Caki2 (cell line): ENCODE results near the gene ZNF225. TPM values are rescaled to one million over a fixed set of nuclear protein-coding genes. Genes with fewer than 3 reads are reported as not detected.
"Not testable (repeated sequence)": the region's sequence is repeated elsewhere in the genome, so short reads cannot be mapped to it uniquely, and the experiment has no call there.

Source experiments
- DNase-seq: peaks from one replicate; pipeline ENCODE4 v3.0.0-alpha.2; 2015; ENCODE audit warnings: low read depth
- in situ Hi-C: cut with HindIII; loops from 2 replicates; pipeline ENCODE4 v1.10.0; 2016; ENCODE audit warnings: low sequenced_read_pairs, low pct_unique_long_range_greater_than_20kb, mixed read lengths
- total RNA-seq: library from RNA; depleted of rRNA; stranded (reverse); fragments of >200 nt; shearing (Covaris generic); gene quantifications from 2 replicates; pipeline ENCODE4 v1.2.3, GENCODE V29; 2014; ENCODE audit warnings: low replicate concordance; rRNA removed

Gene ZNF225
- total RNA-seq, 1 experiment from 2014 or later, result 2.2 TPM

DNA sequence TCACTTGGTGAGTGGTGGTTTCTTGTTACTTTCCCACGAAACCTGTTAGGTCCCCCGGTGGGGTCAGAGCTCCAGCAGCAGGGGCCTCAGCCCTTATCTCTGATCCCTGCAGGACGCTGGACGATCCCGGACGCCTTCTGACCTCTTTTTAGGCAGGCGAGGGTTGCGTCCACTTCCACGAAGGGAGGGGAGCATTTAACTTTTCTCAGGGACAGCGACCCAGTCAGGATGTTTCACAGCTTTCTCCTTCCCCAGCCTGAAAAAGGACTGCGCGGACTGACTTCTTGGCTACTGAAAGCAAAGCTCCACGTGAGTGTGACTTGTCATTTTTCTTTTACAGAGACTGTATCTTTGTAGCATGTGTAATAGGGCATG is 28.8 kb downstream of the ZNF225 start:
- in situ Hi-C loops, result no loop called here
- peak; percentile 39 for DNase-seq

DNA sequence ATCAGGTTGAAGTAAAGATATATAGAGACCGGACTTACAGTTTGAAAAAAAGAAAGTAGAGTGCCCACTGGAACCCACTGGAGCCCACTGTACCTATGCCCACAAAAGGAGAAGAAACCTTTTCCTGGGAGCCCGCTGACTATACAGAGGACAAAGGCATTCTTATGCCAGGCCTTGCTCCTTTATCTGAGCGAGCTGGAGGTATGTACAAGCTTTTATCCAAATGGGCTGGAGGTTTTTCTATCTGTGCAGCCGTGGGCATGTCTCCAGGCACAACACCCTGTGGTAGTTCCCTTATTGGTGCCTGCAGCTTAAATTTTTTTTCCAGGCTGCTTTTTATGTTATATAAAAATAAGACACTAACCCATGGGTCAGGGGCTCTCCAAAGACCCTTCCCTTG is 36.6 kb downstream of the ZNF225 start:
- in situ Hi-C loops, result no loop called here
- no peak for DNase-seq

DNA sequence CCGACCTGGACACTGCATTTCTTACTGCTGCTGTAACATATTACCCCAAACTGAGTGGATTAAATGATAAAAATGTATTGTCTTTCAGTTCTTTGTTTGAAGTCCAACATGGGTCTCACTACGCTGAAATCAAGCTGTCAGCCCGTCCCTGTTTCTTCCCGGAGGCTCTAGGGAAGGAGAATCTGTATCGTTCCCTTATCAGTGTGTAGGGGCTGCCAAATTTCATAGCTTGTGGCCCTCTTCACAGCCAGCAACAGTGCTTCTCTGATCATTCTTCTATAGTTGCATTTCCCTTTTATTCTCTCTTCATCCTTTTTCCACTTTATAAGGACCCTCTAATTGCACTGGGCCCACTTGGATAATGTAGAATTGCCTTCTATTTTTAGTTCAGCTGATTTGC is 38.3 kb downstream of the ZNF225 start:
- DNase-seq, result no peak
- in situ Hi-C loops, result no loop called here

DNA sequence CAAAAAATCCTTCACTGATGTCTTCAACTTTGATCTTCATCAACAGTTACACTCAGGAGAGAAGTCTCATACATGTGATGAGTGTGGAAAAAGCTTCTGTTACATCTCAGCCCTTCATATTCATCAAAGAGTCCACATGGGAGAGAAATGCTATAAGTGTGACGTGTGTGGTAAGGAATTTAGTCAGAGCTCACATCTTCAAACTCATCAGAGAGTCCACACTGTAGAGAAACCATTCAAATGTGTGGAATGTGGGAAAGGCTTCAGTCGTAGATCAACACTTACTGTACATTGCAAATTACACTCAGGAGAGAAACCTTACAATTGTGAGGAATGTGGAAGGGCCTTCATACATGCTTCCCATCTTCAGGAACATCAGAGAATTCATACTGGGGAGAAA is 43.3 kb downstream of the ZNF225 start:
- DNase-seq, result peak; percentile 12
- in situ Hi-C loops, result no loop called here

DNA sequence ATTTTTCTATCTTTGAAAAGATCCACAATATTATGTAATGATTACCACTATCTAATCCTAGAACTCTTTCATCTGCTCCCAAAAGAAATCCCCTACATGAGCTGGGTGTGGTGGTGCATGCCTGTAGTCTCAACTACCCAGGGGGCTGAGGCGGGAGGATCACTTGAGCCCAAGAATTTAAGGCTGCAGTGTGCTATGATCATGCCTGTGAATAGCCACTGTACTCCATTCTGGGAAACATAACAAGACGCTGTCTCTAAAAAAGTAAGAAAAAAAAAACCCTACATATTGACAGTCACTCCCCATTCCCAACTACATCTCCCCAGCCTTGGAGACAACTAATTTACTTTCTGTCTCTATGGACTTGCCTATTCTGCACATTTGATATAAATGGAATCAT is 50.6 kb downstream of the ZNF225 start:
- in situ Hi-C loops, result no loop called here
- DNase-seq, result no peak

DNA sequence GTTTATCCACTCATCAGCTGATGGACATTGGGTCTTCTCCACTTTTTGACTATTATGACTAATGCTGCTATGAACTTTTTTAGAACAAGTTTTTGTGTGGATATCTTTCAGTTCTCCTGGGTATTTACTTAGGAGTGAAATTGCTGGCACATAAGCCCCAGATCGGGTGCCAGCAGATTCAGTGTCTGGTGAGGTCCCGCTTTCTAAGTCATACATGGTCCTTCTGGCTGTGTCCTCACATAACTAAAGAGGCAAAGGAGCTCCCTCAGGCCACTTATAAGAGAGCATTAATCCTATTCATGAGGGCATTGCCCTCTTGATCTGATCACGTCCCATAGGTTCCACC is 51.1 kb downstream of the ZNF225 start:
- in situ Hi-C loops, result no loop called here

DNA sequence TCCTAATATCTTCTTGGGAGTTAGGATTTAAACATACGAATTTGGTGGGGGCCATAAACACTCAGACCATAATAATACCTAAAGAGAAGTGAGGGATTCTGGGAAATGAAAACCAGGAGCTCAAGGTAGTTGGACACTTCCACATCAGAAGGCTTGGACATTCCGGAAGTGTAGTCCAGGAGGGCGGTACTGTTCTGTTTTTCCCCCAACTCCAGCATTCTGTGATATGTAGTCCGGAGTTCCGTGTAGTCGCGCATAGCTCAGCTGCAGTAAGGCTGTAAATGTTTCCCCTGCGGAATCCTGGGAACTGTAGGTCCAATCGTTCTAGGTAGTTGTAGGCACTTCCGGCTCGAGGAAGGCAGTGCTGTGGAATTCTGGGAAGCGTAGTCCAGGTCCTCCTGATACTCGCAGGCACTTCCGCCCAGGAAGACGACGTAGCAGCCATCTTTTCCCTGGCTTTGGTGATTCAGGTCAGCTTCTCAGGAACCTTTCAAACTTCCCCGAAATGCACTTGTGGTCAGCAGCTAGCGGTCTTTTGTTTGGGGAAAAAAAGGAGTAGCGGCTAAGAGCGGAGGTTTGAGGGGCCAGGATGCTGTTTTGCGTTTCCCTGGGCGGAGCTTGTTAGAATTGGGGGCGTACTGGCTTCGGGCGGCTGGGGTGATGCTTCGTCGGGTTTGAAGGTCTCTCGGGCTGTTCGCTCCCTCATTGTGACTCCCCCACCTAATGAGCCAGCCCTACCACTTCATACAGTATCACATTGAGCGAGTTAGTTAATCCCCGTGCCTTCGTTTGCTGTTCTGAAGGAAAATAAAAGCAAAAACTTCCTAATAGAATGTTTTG is 51.7 kb downstream of the ZNF225 start, which contains the start of gene ZNF226:
Gene ZNF226 (plus strand): TSS at position 428 of the 840 bp plus-strand sequence. CDS start 4,981 bp downstream, outside the sequence.
- DNase-seq, result peak; percentile 98
- in situ Hi-C loops, result no loop called here

More for the DNA sequence above, 51.1 kb downstream of the ZNF225 start:
- no peak for DNase-seq

DNA sequence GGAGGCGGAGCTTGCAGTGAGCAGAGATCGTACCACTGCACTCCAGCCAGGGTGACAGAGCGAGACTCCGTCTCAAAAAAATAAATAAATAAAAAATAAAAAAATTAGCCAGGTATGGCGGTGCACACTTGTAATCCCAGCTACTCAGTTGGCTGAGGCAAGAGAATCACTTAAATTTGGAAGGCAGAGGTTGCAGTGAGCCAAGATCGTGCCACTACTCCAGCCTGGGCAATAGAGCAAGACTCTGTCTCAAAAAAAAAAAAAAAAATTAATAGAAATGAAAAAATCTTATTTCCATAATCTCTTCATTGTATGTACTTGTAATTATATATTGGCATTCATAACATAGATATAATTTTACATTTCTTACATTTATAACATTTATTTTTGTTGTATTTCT is 57.5 kb downstream of the ZNF225 start:
- in situ Hi-C loops, DNase-seq: not testable (repeated sequence)

DNA sequence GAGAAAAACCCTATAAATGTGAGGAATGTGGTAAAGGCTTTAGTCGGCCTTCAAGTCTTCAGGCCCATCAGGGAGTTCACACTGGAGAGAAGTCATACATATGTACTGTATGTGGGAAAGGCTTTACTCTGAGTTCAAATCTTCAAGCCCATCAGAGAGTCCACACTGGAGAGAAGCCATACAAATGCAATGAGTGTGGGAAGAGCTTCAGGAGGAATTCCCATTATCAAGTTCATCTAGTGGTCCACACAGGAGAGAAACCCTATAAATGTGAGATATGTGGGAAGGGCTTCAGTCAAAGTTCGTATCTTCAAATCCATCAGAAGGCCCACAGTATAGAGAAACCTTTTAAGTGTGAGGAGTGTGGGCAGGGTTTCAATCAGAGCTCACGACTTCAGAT is 63.4 kb downstream of the ZNF225 start:
- DNase-seq, result peak; percentile 22
- in situ Hi-C loops, result no loop called here

DNA sequence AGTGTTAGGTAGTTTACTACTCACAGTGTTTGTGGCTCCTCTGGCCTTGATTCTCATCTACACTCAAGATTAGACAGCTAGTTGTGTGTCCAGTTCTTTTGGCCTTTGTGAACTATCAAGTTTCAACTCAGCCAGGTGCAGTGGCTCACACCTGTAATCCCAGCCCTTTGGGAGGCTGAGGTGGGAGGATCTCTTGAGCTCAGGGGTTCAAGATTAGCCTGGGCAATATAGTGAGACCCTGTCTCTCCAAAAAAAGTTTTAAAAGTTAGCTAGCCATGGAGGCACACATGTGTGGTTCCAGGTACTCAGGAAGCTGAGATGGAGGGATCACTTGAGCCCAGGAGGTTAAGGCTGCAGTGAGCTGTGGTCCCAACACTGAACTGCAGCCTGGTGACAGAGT is 67.8 kb downstream of the ZNF225 start:
- in situ Hi-C loops, result no loop called here
- no peak for DNase-seq

DNA sequence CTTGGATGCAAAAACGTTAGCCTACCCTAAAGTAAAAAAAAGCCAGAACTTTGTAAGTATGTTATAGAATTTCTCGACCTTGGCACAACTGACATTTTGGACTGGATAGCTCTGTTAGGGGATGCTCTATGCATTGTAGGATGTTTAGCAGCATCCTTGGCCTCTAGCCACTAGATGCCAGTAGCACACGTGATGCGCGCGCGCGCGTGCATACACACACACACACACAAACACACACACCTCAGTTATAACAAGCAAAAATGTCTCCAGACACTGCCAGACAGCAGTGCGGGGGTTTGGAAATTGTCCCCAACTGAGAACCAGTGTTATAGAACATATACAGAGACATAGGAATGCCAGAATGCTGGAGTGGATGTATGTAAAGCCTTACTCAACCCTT is 68.9 kb downstream of the ZNF225 start:
- DNase-seq, result no peak
- in situ Hi-C loops, result no loop called here

Other genes with a start within 250 kb of the ZNF225 start
- not detected in 2 replicates for gene ZNF404, start 229.4 kb upstream of the ZNF225 start, total RNA-seq
- gene ZNF45, start 178.1 kb upstream of the ZNF225 start, total RNA-seq, result 25.6 and 31.6 TPM in 2 replicates
- 2.7 and 20.4 TPM in 2 replicates for gene ZNF221, start 162.2 kb upstream of the ZNF225 start, total RNA-seq
- gene ZNF155, start 129.2 kb upstream of the ZNF225 start, total RNA-seq, result 10.3 and 13.5 TPM in 2 replicates
- 4.8 and 6.9 TPM in 2 replicates for gene ZNF230, start 110.4 kb upstream of the ZNF225 start, total RNA-seq
- 8.2 and 9.8 TPM in 2 replicates for gene ZNF222, start 88.0 kb upstream of the ZNF225 start, total RNA-seq
- gene ZNF223, start 61.4 kb upstream of the ZNF225 start, total RNA-seq, result 3.2 and 17.8 TPM in 2 replicates
- 0.58 and 1.4 TPM in 2 replicates for gene ZNF284, start 41.2 kb upstream of the ZNF225 start, total RNA-seq
- gene ZNF224, start 19.0 kb upstream of the ZNF225 start, total RNA-seq, result 7.0 and 10.6 TPM in 2 replicates
- 3.4 and 5.6 TPM in 2 replicates for gene ZNF234, start 28.2 kb downstream of the ZNF225 start, total RNA-seq
- 15.7 and 45.0 TPM in 2 replicates for gene ZNF226, start 51.7 kb downstream of the ZNF225 start, total RNA-seq
- gene ZNF227, start 99.1 kb downstream of the ZNF225 start, total RNA-seq, result 8.4 and 27.4 TPM in 2 replicates
- 0.03 TPM in 1 of 2 replicates, not detected in the other for gene ZNF233, start 146.5 kb downstream of the ZNF225 start, total RNA-seq
- gene ZNF235, start 191.6 kb downstream of the ZNF225 start, total RNA-seq, result 0.84 and 1.3 TPM in 2 replicates
- 2.0 and 3.2 TPM in 2 replicates for gene ZNF112, start 243.3 kb downstream of the ZNF225 start, total RNA-seq